Hepatocyte (in vitro differentiated cells): Measurements from ENCODE around the gene SLC39A11.

Source experiments
- EZH2 ChIP-seq: fragments of 200-600 bp; sonication (generic); IDR thresholded peaks from 2 replicates; pipeline ENCODE4 v1.6.1; 2016; ENCODE audit warnings: antibody characterized with exemption, mild to moderate bottlenecking, borderline replicate concordance
- TF ChIP-seq, protein P1 (sequence below): fragments of 200-600 bp; sonication (generic); IDR thresholded peaks from 2 replicates; pipeline ENCODE4 v1.5.1; 2016; ENCODE audit warnings: antibody characterized with exemption, mild to moderate bottlenecking; ENCODE audit not compliant: poor library complexity

DNA sequence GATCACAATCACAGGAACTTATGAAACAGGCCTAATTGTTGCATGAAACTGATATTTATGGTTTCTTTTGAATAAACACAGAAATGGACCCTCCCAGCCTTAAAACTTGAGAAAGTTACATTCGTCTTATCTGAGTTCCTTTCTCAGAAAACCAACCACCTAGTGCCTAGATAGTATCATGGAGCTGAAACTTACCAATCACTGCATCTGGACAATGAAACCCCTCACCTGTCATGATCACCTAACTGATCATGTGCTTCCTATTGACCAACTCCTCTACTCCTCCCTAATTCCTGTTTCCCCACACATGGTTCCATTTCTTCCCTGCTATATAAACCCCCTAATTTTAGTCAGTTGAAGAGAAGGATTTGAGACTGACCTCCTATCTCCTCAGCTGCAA, 216.1 kb downstream of the SLC39A11 start:
- TF ChIP-seq, protein P1, sequence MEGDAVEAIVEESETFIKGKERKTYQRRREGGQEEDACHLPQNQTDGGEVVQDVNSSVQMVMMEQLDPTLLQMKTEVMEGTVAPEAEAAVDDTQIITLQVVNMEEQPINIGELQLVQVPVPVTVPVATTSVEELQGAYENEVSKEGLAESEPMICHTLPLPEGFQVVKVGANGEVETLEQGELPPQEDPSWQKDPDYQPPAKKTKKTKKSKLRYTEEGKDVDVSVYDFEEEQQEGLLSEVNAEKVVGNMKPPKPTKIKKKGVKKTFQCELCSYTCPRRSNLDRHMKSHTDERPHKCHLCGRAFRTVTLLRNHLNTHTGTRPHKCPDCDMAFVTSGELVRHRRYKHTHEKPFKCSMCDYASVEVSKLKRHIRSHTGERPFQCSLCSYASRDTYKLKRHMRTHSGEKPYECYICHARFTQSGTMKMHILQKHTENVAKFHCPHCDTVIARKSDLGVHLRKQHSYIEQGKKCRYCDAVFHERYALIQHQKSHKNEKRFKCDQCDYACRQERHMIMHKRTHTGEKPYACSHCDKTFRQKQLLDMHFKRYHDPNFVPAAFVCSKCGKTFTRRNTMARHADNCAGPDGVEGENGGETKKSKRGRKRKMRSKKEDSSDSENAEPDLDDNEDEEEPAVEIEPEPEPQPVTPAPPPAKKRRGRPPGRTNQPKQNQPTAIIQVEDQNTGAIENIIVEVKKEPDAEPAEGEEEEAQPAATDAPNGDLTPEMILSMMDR: no peak
- TF ChIP-seq EZH2: no peak
